Mesodermal cell (in vitro differentiated cells): Measurements from ENCODE around the gene ANKRD13C.

Experiments
- H3K27ac ChIP-seq: 2 replicates; pipeline ENCODE4 v1.7.0; 2013; ENCODE audit warnings: mild to moderate bottlenecking, low read depth, low read length, moderate library complexity; ENCODE audit not compliant: severe bottlenecking
- H3K36me3 ChIP-seq: 2 replicates; pipeline ENCODE4 v1.7.1; 2013; ENCODE audit warnings: mild to moderate bottlenecking, low read length, moderate library complexity; ENCODE audit not compliant: control insufficient read depth, insufficient read depth
- H3K4me1 ChIP-seq: one replicate; pipeline ENCODE4 v1.7.1; 2013; ENCODE audit warnings: mild to moderate bottlenecking, low read length; ENCODE audit not compliant: insufficient read depth, control insufficient read depth, poor library complexity, severe bottlenecking
- H3K4me3 ChIP-seq: 2 replicates; pipeline ENCODE4 v1.7.0; 2013; ENCODE audit warnings: low read length, control low read depth, mild to moderate bottlenecking; ENCODE audit not compliant: insufficient read depth, poor library complexity, severe bottlenecking; ENCODE audit errors: extremely low read depth
- H3K9me3 ChIP-seq: 2 replicates; pipeline ENCODE4 v1.7.1; 2013; ENCODE audit warnings: mild to moderate bottlenecking, low read length, moderate library complexity; ENCODE audit not compliant: control insufficient read depth
- WGBS, 2 experiments: methylation state at CpG; one replicate each; pipeline ENCODE4 v1.1.5; 2013; ENCODE audit warnings: missing lambda C conversion rate in 2 of 2; ENCODE audit not compliant: insufficient coverage in 2 of 2; 5-methylcytosine and 5-hydroxymethylcytosine counted together

ANKRD13C gene

GRCh38 chr1:70248729-70249128 is 105.8 kb downstream of the ANKRD13C start:
- Histone ChIP-seq H3K9me3 (no peaks in the 10 kb centered on the region), H3K4me1 (no peaks in the 10 kb centered on the region), H3K27ac (no peak overlapping the region), H3K4me3 (no peak overlapping the region), H3K36me3 (peaks cover 79% of the 10 kb centered on the region)
- 95 to 98% methylated on average over 4 of the region's 4 CpGs for whole genome bisulfite sequencing, 2 experiments

GRCh38 chr1:70247768-70248167 is 106.8 kb downstream of the ANKRD13C start:
- no peak overlapping the region for H3K27ac ChIP-seq
- no peaks in the 10 kb centered on the region for H3K4me1 ChIP-seq
- no peaks in the 10 kb centered on the region for H3K9me3 ChIP-seq
- H3K4me3 ChIP-seq: no peak overlapping the region
- H3K36me3 ChIP-seq: peaks cover 81% of the 10 kb centered on the region

DNA sequence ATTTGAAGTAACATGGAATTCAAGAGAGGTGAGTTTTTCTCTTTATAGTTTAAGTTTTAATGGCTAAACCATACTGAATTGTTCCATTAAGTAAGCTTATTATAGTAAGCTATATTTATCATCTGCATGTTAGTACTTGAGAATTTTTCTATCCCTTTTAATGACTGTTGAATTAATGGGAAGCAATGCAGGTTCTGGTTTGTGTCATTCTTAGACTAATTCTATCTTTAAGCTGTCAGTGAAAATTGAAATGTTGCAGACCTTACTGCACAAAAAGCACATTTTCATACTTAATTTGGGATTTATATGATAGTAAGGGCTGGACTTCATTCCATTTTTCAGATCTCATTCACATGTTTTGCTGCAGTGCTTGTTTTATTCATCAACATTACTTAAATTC is 107.4 kb downstream of the ANKRD13C start:
- H3K4me1 ChIP-seq: no peaks in the 10 kb centered on the region
- peaks cover 84% of the 10 kb centered on the region for H3K36me3 ChIP-seq
- no peak overlapping the region for H3K27ac ChIP-seq
- no peak overlapping the region for H3K4me3 ChIP-seq
- H3K9me3 ChIP-seq: no peaks in the 10 kb centered on the region

DNA sequence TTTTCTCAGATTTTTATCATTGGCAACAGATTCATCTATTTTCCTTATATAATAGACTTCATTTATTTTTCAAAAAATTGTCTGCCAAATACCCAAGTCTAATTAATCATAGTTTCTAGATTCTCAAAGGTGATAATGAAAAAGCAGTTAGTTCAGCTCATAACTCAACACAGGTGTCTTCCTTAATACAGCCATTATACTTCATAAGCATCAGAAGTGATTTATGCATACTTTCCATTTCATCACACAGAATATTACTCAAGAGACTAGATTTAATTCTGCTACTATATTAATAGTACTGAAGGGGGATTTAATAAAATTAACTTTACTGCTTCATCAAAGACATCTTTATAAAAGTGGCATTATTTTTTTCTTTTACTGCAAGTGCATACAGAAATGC is 114.6 kb downstream of the ANKRD13C start:
- H3K9me3 ChIP-seq: no peaks in the 10 kb centered on the region
- H3K4me1 ChIP-seq: no peaks in the 10 kb centered on the region
- H3K36me3 ChIP-seq: peaks cover 90% of the 10 kb centered on the region
- no peak overlapping the region for H3K4me3 ChIP-seq
- H3K27ac ChIP-seq: no peak overlapping the region

GRCh38 chr1:70234733-70235132 is 119.8 kb downstream of the ANKRD13C start:
- Histone ChIP-seq H3K27ac (no peak overlapping the region), H3K36me3 (peaks cover 89% of the 10 kb centered on the region), H3K9me3 (no peaks in the 10 kb centered on the region), H3K4me3 (no peak overlapping the region), H3K4me1 (no peaks in the 10 kb centered on the region)

GRCh38 chr1:70231475-70231874 is 123.0 kb downstream of the ANKRD13C start:
- peaks cover 87% of the 10 kb centered on the region for H3K36me3 ChIP-seq
- no peak overlapping the region for H3K27ac ChIP-seq
- no peaks in the 10 kb centered on the region for H3K4me1 ChIP-seq
- no peaks in the 10 kb centered on the region for H3K9me3 ChIP-seq
- no peak overlapping the region for H3K4me3 ChIP-seq
- WGBS, 2 experiments: 100% methylated on average over 2 of the region's 4 CpGs

DNA sequence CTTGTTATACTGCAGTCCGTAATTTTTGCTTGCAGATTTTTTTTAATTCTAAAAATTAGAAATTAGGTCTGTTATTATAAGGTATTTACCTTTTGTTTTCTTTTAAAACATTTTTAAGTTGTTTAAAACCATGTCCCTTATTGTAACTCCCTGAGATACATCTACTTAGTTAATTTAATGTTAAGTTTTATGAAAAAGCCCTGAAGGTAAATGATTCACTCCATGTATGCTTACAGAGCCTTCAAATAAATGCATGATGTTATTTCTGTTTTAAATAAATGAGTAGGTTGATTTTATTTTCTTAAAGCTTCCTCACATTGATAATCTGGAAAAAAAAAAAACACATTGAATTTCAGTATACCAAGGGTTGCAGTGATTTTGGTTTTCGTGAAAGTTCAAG is 125.9 kb downstream of the ANKRD13C start:
- Histone ChIP-seq H3K27ac (no peak overlapping the region), H3K9me3 (no peaks in the 10 kb centered on the region), H3K4me1 (peaks cover 8% of the 10 kb centered on the region), H3K36me3 (peaks cover 78% of the 10 kb centered on the region), H3K4me3 (no peak overlapping the region)
- WGBS, 2 experiments: no CpG with 5 or more reads among the region's 2 CpGs

GRCh38 chr1:70227439-70227838 is 127.1 kb downstream of the ANKRD13C start:
- Histone ChIP-seq H3K4me1 (peaks cover 8% of the 10 kb centered on the region), H3K27ac (no peak overlapping the region), H3K36me3 (peaks cover 72% of the 10 kb centered on the region), H3K4me3 (no peak overlapping the region), H3K9me3 (no peaks in the 10 kb centered on the region)
- WGBS, 2 experiments: 100% methylated on average over 1 of the region's 1 CpG; no CpG with 5 or more reads in 1 of the 2 experiments

- whole genome bisulfite sequencing, 2 experiments: 75% methylated on average over 1 of the region's 2 CpGs; no CpG with 5 or more reads in 1 of the 2 experiments
- Histone ChIP-seq H3K36me3 (peaks cover 48% of the 10 kb centered on the region), H3K9me3 (no peaks in the 10 kb centered on the region), H3K4me3 (no peak overlapping the region), H3K27ac (no peak overlapping the region), H3K4me1 (peaks cover 12% of the 10 kb centered on the region)
Observed at GRCh38 chr1:70224954-70225353, 129.6 kb downstream of the ANKRD13C start.

DNA sequence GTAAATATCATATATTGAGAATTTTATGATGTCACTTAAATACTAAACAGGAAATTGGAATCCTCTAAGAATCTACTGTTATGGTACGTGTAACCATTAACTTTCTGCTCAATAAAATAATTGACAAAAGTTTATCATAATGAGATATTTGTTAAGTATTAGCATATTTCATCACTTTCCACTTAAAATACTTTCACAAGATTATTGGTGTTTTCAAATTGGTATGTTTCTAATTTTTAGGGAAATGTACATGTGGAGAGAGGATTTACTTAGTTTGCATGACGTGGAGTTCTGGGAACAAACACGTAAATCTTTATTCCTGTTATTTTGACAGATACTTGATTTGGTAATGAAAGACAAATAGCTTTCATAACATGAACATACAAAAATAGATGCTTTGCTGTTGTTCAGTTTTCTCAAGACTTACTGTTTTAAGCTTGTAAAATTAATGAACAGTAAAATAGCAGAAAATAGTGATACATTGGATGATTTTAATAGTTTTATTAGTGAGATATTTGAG is 131.7 kb downstream of the ANKRD13C start:
- no peak overlapping the region for H3K27ac ChIP-seq
- H3K4me1 ChIP-seq: peaks cover 12% of the 10 kb centered on the region
- no peaks in the 10 kb centered on the region for H3K9me3 ChIP-seq
- 67% methylated on average over 1 of the region's 3 CpGs; no CpG with 5 or more reads in 1 of the 2 experiments for WGBS, 2 experiments
- H3K36me3 ChIP-seq: peaks cover 33% of the 10 kb centered on the region
- H3K4me3 ChIP-seq: peak overlapping the region; percentile 3

DNA sequence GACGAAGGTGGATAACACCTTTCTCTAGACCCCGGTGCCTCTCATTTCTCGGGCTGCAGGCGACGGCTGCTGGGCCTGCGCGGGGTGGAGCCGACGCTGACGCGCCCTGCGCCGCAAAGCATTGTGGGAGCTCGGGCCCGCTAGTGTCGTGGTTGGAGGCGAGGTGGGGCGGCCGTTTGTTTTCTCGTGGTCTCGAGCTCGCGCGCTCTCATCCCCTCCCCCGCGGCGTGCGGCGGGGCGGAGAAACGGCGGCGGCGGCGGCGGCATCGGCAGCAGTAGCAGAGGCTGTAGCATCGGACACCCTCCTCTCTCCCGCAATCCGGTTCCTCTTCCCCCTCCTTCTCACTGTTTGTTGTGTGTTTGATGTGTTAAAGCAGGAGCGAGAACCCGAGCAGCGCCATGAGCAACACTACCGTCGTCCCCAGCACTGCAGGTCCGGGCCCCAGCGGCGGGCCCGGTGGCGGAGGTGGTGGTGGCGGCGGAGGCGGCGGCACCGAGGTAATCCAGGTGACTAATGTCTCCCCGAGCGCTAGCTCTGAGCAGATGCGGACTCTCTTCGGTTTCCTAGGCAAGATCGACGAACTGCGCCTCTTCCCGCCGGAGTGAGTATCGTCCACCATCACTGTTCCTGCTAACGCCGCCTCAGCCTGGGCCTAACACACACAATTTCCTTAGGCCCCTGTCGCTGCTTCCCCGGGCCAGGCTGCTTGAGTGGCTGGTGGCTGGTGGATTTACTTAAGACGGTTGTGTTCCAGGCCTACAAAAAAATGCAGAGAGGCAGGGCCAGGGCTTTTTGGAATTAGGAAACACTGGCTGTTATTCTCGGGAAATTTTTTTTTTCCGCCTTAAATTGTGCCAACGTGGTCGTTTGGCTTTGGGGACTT is 133.0 kb downstream of the ANKRD13C start, which contains the start of gene SRSF11:
Gene SRSF11, plus strand, starts transcription at position 143 of the 884 bp plus-strand sequence. Its CDS starts 257 bp downstream, at position 400.
- Histone ChIP-seq H3K4me3 (peak within 1 kb of the TSS; percentile 75), H3K9me3 (no peaks in the 10 kb centered on the region), H3K36me3 (peaks cover 31% of the 10 kb centered on the region), H3K4me1 (peaks cover 12% of the 10 kb centered on the region), H3K27ac (peak within 1 kb of the TSS; percentile 97)
- 1% methylated on average over 58 to 64 of the region's 74 CpGs for WGBS, 2 experiments
